ENCODE results near the gene STX12. TPM values are rescaled to one million over a fixed set of nuclear protein-coding genes. Genes with fewer than 3 reads are reported as not detected.
"Not testable (repeated sequence)": the region's sequence is repeated elsewhere in the genome, so short reads cannot be mapped to it uniquely, and the experiment has no call there.

The STX12 gene
- total and polyA plus RNA-seq, 4 donors, result 32.5 to 94.0 (median 72.9) TPM

- Histone ChIP-seq H3K9me3 (ENCODE audit: control insufficient read depth in 4 of 4, insufficient read depth in 3 of 4, low read length in 3 of 4) (no peaks in the 10 kb centered on the region), H3K27ac (ENCODE audit: low read depth in 1 of 2, low read length in 1 of 2) (no peak overlapping the region), H3K4me3 (no peak overlapping the region), H3K9ac (ENCODE audit: insufficient read depth in 1 of 2, low read length in 2 of 2) (no peak overlapping the region), H3K36me3 (ENCODE audit: control insufficient read depth in 4 of 4, insufficient read depth in 4 of 4, low read length in 4 of 4) (peaks cover 9 to 15% (median 13%) of the 10 kb centered on the region in 4 donors), H3K27me3 (ENCODE audit: control insufficient read depth in 3 of 3, insufficient read depth in 3 of 3, low read length in 2 of 3) (no peaks in the 10 kb centered on the region), H3K4me1 (ENCODE audit: control insufficient read depth in 5 of 5, insufficient read depth in 5 of 5, low read length in 5 of 5) (peaks cover 0 to 7% (median 0%) of the 10 kb centered on the region in 5 donors)
- ATAC-seq (ENCODE audit: insufficient read depth, low FRiP score) (no peak), DNase-seq (no peak)
- TF ChIP-seq, protein P1, sequence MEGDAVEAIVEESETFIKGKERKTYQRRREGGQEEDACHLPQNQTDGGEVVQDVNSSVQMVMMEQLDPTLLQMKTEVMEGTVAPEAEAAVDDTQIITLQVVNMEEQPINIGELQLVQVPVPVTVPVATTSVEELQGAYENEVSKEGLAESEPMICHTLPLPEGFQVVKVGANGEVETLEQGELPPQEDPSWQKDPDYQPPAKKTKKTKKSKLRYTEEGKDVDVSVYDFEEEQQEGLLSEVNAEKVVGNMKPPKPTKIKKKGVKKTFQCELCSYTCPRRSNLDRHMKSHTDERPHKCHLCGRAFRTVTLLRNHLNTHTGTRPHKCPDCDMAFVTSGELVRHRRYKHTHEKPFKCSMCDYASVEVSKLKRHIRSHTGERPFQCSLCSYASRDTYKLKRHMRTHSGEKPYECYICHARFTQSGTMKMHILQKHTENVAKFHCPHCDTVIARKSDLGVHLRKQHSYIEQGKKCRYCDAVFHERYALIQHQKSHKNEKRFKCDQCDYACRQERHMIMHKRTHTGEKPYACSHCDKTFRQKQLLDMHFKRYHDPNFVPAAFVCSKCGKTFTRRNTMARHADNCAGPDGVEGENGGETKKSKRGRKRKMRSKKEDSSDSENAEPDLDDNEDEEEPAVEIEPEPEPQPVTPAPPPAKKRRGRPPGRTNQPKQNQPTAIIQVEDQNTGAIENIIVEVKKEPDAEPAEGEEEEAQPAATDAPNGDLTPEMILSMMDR (IDR thresholded peaks at IDR 0.05; ENCODE audit: control extremely low read depth, extremely low read depth), result no peak
- 92 to 94% methylated on average over 6 of the region's 6 CpGs for WGBS, 2 donors
These were observed 82.1 kb downstream of the STX12 start for GRCh38 chr1:27855085-27855484.

DNA sequence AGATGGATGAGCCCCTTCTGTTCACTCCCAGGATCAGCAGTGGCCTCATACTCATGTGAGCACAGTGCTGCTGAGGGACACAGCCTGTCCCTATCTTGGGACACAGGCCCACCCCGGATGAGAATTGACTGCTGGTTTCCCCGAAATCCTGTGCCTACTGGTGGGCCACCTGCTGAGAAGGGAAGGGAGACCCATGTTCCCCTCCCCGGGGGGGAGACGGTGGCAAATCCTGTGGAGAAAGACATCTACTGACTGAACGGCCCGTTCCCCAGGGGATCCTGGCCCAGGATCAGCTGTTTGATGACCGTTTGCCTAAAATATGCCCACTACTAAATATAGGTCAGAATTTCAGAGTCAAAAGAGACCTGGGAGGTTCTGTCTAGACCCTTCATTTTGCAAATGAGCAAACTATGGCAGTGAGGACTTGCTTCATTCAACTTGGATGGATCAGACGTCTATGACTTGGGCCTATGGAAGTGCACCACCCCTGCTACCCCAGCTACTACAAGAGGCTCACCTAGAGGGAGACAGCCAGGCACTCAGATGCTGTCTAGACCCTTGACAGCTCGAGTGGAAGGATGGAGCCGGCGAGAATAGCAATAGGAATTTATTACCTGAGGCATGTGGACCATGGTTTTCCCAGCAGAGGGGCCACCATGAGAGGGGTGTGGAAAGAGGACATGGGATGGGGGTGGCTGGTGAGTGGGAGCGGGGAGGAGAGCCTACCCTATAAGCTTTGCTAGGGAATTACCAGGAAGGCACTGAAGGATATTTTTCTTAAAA, 83.7 kb downstream of the STX12 start:
- H3K9ac ChIP-seq (ENCODE audit: insufficient read depth in 1 of 2, low read length in 2 of 2), result no peak overlapping the region
- 76 to 90% methylated on average over 12 of the region's 12 CpGs for WGBS, 2 donors
- peaks cover under 1 to 2% (median 1%) of the 10 kb centered on the region in 4 donors for H3K36me3 ChIP-seq (ENCODE audit: control insufficient read depth in 4 of 4, insufficient read depth in 4 of 4, low read length in 4 of 4)
- ATAC-seq (ENCODE audit: insufficient read depth, low FRiP score) (no peak), DNase-seq (no peak)
- H3K4me1 ChIP-seq (ENCODE audit: control insufficient read depth in 5 of 5, insufficient read depth in 5 of 5, low read length in 5 of 5), result peaks cover 0 to 7% (median 0%) of the 10 kb centered on the region in 5 donors
- no peaks in the 10 kb centered on the region for H3K9me3 ChIP-seq (ENCODE audit: control insufficient read depth in 4 of 4, insufficient read depth in 3 of 4, low read length in 3 of 4)
- no peak overlapping the region for H3K27ac ChIP-seq (ENCODE audit: low read depth in 1 of 2, low read length in 1 of 2)
- TF ChIP-seq, protein P1 (IDR thresholded peaks at IDR 0.05; ENCODE audit: control extremely low read depth, extremely low read depth), result no peak
- no peak overlapping the region for H3K4me3 ChIP-seq
- no peaks in the 10 kb centered on the region for H3K27me3 ChIP-seq (ENCODE audit: control insufficient read depth in 3 of 3, insufficient read depth in 3 of 3, low read length in 2 of 3)

GRCh38 chr1:27857552-27857951, 84.5 kb downstream of the STX12 start:
- H3K27me3 ChIP-seq (ENCODE audit: control insufficient read depth in 3 of 3, insufficient read depth in 3 of 3, low read length in 2 of 3); ATAC-seq (ENCODE audit: insufficient read depth, low FRiP score); DNase-seq; H3K4me1 ChIP-seq (ENCODE audit: control insufficient read depth in 5 of 5, insufficient read depth in 5 of 5, low read length in 5 of 5); H3K4me3 ChIP-seq; H3K9ac ChIP-seq (ENCODE audit: insufficient read depth in 1 of 2, low read length in 2 of 2); H3K36me3 ChIP-seq (ENCODE audit: control insufficient read depth in 4 of 4, insufficient read depth in 4 of 4, low read length in 4 of 4); H3K27ac ChIP-seq (ENCODE audit: low read depth in 1 of 2, low read length in 1 of 2); H3K9me3 ChIP-seq (ENCODE audit: control insufficient read depth in 4 of 4, insufficient read depth in 3 of 4, low read length in 3 of 4): not testable (repeated sequence)
- WGBS, 2 donors, result 81 to 87% methylated on average over 11 of the region's 11 CpGs

DNA sequence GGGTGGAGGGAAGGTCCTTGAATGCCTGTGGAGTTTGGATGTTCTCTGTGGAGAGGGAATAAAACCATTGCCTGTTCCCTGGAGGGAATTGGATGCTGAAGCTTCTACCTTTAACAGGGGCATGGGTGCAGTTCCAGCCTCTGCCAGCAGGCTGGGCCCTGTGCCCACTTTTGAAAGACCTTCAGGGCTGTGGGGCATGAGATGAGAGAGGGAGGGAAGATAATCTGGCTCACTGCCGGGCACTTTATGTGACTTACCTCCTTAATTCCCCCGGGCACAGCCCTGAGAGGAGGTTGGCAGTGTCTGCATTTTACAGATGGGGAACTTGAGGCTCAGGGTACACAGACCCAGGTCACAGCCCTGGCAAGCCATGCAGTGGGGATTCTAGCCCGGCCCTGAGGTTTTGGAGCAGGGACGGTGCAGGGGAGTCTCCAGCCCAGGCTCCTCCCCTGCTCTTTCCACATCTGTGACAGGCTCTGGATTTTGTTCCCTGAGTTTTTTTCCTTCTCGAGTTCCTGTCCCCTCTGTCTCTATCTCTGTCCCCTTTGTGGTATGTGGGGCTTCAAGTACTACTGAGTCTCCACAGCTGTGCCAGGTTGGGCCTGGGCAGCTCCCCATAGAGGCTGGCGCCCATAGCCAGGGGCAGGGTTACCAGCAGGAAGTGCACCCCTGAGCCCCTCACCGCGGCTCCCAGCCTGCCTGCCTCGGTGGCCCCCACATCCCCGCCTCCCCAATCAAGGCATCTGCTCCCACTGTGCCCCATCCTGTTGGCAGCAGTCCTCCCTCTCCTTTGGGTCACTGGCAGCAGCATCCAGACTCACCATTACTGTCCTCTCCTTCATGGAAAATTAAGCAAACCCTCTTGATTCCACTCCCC, 85.3 kb downstream of the STX12 start:
- peaks cover 0 to 11% (median 0%) of the 10 kb centered on the region in 5 donors for H3K4me1 ChIP-seq (ENCODE audit: control insufficient read depth in 5 of 5, insufficient read depth in 5 of 5, low read length in 5 of 5)
- peak; percentile 79 to 88 (median 84) for DNase-seq
- peak; percentile 93 for ATAC-seq (ENCODE audit: insufficient read depth, low FRiP score)
- H3K9ac ChIP-seq (ENCODE audit: insufficient read depth in 1 of 2, low read length in 2 of 2), result no peak overlapping the region
- TF ChIP-seq, protein P1 (IDR thresholded peaks at IDR 0.05; ENCODE audit: control extremely low read depth, extremely low read depth), result peak; percentile 98
- WGBS, 2 donors, result 33 to 34% methylated on average over 10 of the region's 10 CpGs
- H3K27ac ChIP-seq (ENCODE audit: low read depth in 1 of 2, low read length in 1 of 2), result peak overlapping the region in 1 of 2 donors; percentile 43
- H3K27me3 ChIP-seq (ENCODE audit: control insufficient read depth in 3 of 3, insufficient read depth in 3 of 3, low read length in 2 of 3), result no peaks in the 10 kb centered on the region
- no peaks in the 10 kb centered on the region for H3K36me3 ChIP-seq (ENCODE audit: control insufficient read depth in 4 of 4, insufficient read depth in 4 of 4, low read length in 4 of 4)
- no peaks in the 10 kb centered on the region for H3K9me3 ChIP-seq (ENCODE audit: control insufficient read depth in 4 of 4, insufficient read depth in 3 of 4, low read length in 3 of 4)
- no peak overlapping the region for H3K4me3 ChIP-seq
